GM12872 (cell line): ENCODE measurements around the gene PLEKHD1.

Source experiments
- CTCF ChIP-seq: IDR thresholded peaks from 3 replicates; pipeline ENCODE4 v1.5.1; 2011; ENCODE audit warnings: low read depth, mild to moderate bottlenecking, low read length, moderate library complexity; ENCODE audit not compliant: insufficient read depth

The PLEKHD1 gene

DNA sequence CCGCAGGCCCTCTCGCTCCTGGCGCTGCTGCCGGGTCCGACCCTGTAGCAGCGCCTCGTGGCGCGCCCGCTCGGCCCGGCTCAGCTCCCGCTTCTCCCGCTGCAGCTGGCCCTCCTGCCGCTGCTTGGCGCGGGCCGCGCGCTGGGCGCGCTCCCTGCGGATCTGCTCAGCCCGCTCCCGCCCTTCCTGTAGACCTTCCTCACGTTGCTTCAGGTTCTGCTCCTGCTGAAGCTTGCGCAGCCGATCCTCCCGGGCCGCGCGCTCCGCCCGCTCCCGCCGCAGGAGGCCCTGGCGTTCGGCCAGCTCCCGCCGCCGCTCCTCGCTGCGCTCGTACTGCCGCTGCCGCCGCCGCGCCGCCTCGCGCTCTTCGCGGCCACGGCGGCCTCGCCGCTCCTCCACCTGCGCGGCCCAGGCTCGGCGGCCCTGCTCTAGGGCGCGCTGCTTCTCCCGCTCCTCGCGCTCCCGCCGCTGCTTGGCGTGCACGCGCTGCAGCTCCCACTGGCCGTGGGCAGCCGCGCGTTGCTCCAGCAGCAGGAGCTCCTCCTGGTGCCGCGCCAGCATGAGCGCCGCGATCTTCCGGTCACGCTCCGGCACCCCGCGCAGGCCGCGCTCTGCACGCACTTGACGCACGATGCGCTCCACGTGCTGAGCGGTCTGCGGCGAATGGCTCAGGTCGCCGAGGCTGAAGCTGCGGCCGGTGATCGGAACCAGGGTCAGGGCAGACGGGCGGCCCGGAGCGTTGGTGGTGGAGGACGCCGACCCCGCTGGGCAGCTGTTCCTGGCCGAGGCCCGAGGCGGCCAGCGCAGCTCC is 87.7 kb downstream of the PLEKHD1 start:
- TF ChIP-seq CTCF = no peak

DNA sequence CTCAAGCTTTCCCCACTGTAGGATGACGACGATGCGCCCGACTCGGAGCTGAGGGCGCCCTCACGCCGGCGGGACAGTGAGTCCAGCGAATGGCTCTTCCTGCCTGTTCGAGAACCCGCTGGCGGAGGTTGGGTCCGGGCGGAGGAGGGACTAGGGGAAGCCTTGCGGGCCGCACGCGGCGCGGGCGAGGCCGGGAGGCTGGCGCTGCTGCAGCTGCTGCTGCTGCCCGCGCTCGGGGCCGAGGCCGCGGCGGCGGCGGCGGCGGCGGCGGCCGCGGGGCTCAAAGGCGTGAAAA is 88.3 kb downstream of the PLEKHD1 start:
- no peak for TF ChIP-seq CTCF

DNA sequence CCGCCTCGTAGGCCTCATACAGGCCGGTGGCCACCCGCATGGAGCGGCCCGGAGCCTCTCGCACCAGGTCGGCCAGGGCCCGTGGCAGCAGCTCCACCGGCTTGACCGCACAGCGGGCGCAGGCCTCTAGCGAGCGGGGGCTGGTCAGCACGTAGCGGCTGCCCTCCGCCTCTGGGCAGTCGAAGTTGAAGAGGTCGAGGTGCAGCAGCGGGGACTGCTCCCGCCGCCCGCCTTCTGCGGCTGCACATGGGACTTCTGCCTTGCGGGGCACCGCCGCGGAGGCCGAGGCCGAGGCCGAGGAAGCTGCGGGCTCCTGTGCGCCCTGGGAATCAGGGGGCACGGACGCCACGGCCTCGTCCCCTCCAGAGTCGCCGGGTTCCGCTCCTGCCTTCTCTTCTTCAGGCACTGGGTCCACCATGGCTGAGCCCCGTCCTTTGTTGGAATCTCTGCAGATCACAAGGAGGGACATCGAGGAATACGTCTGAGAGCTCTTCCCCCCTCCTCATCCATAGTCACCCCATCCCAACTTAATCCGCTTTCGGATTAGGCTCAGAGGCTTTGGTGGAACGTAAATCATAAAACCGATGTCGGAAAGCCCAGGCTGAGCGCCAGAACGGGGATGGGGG is 88.8 kb downstream of the PLEKHD1 start:
- TF ChIP-seq CTCF = no peak

GRCh38 chr14:69573831-69574262 is 89.3 kb downstream of the PLEKHD1 start:
- no peak for TF ChIP-seq CTCF

- peak; percentile 84 for TF ChIP-seq CTCF
These were observed 89.9 kb downstream of the PLEKHD1 start, which contains the start of gene CCDC177 for GRCh38 chr14:69574263-69574953. Gene CCDC177 (minus strand): TSS chr14:69574871. CDS start chr14:69573622, 1,249 bp downstream.

- TF ChIP-seq CTCF = no peak
These were observed 90.4 kb downstream of the PLEKHD1 start for GRCh38 chr14:69574954-69575295.

- no peak for TF ChIP-seq CTCF
These were observed 94.9 kb downstream of the PLEKHD1 start for GRCh38 chr14:69579476-69579875.
